ENCODE results near the gene TRIM10.

The TRIM10 gene

GRCh38 chr6:30196376-30196775 is 35.4 kb upstream of the TRIM10 start:
- Histone ChIP-seq H3K4me1 (no peaks in the 10 kb centered on the region), H3K4me3 (ENCODE audit: low read depth, low read length) (no peak overlapping the region), H3K9ac (no peak overlapping the region), H3K27ac (no peak overlapping the region), H3K36me3 (ENCODE audit: control insufficient read depth, insufficient read depth, low read length) (no peaks in the 10 kb centered on the region), H3K4me2 (ENCODE audit: low read length) (no peak overlapping the region), H3K79me2 (peaks cover 9% of the 10 kb centered on the region), H2AFZ (no peak overlapping the region), H3K27me3 (ENCODE audit: control insufficient read depth, insufficient read depth, low read length) (no peaks in the 10 kb centered on the region), H3K9me3 (ENCODE audit: control insufficient read depth, low read length) (no peaks in the 10 kb centered on the region)
- TF ChIP-seq CTCF (IDR thresholded peaks at IDR 0.05): no peak

- no peak for TF ChIP-seq CTCF (IDR thresholded peaks at IDR 0.05)
- H3K4me2 ChIP-seq (ENCODE audit: low read length): no peak overlapping the region
- no peaks in the 10 kb centered on the region for H3K9me3 ChIP-seq (ENCODE audit: control insufficient read depth, low read length)
- H3K36me3 ChIP-seq (ENCODE audit: control insufficient read depth, insufficient read depth, low read length): no peaks in the 10 kb centered on the region
- H2AFZ ChIP-seq: no peak overlapping the region
- H3K79me2 ChIP-seq: peaks cover 8% of the 10 kb centered on the region
- H3K9ac ChIP-seq: no peak overlapping the region
- no peak overlapping the region for H3K4me3 ChIP-seq (ENCODE audit: low read depth, low read length)
- no peak overlapping the region for H3K27ac ChIP-seq
- no peaks in the 10 kb centered on the region for H3K4me1 ChIP-seq
- H3K27me3 ChIP-seq (ENCODE audit: control insufficient read depth, insufficient read depth, low read length): no peaks in the 10 kb centered on the region
These were observed 34.9 kb upstream of the TRIM10 start for GRCh38 chr6:30195951-30196350.

GRCh38 chr6:30194797-30195690 is 34.0 kb upstream of the TRIM10 start:
- H3K36me3 ChIP-seq (ENCODE audit: control insufficient read depth, insufficient read depth, low read length): no peaks in the 10 kb centered on the region

GRCh38 chr6:30192076-30192475 is 31.1 kb upstream of the TRIM10 start:
- Histone ChIP-seq H3K27ac (no peak overlapping the region), H3K9ac (no peak overlapping the region), H3K9me3 (ENCODE audit: control insufficient read depth, low read length) (no peaks in the 10 kb centered on the region), H3K4me2 (ENCODE audit: low read length) (no peak overlapping the region), H3K79me2 (peaks cover 4% of the 10 kb centered on the region), H3K36me3 (ENCODE audit: control insufficient read depth, insufficient read depth, low read length) (no peaks in the 10 kb centered on the region), H2AFZ (no peak overlapping the region), H3K4me3 (ENCODE audit: low read depth, low read length) (no peak overlapping the region), H3K27me3 (ENCODE audit: control insufficient read depth, insufficient read depth, low read length) (no peaks in the 10 kb centered on the region), H3K4me1 (no peaks in the 10 kb centered on the region)
- no peak for TF ChIP-seq CTCF (IDR thresholded peaks at IDR 0.05)

More at GRCh38 chr6:30194797-30195690, 34.0 kb upstream of the TRIM10 start:
- no peak overlapping the region for H2AFZ ChIP-seq
- H3K4me1 ChIP-seq: no peaks in the 10 kb centered on the region
- no peaks in the 10 kb centered on the region for H3K9me3 ChIP-seq (ENCODE audit: control insufficient read depth, low read length)
- no peak overlapping the region for H3K4me3 ChIP-seq (ENCODE audit: low read depth, low read length)
- no peak overlapping the region for H3K27ac ChIP-seq
- H3K4me2 ChIP-seq (ENCODE audit: low read length): no peak overlapping the region
- no peaks in the 10 kb centered on the region for H3K27me3 ChIP-seq (ENCODE audit: control insufficient read depth, insufficient read depth, low read length)
- no peak for TF ChIP-seq CTCF (IDR thresholded peaks at IDR 0.05)
- H3K79me2 ChIP-seq: peaks cover 4% of the 10 kb centered on the region
- H3K9ac ChIP-seq: no peak overlapping the region

GRCh38 chr6:30188541-30188940 is 27.5 kb upstream of the TRIM10 start:
- Histone ChIP-seq H3K27ac (no peak overlapping the region), H3K79me2 (no peaks in the 10 kb centered on the region), H3K36me3 (ENCODE audit: control insufficient read depth, insufficient read depth, low read length) (no peaks in the 10 kb centered on the region), H3K9ac (no peak overlapping the region), H3K4me3 (ENCODE audit: low read depth, low read length) (no peak overlapping the region), H3K4me2 (ENCODE audit: low read length) (no peak overlapping the region), H3K9me3 (ENCODE audit: control insufficient read depth, low read length) (no peaks in the 10 kb centered on the region), H3K4me1 (no peaks in the 10 kb centered on the region), H2AFZ (no peak overlapping the region), H3K27me3 (ENCODE audit: control insufficient read depth, insufficient read depth, low read length) (no peaks in the 10 kb centered on the region)
- no peak for TF ChIP-seq CTCF (IDR thresholded peaks at IDR 0.05)

Measured in parathyroid adenoma (tissue), 2 donors.